Endothelial cell of umbilical vein (primary cell): Measurements from ENCODE around the gene ELAC1.

Experiments used
- CTCF ChIP-seq, 2 donors: IDR thresholded peaks; 1 replicate in 1 of 2; 2 replicates in 1 of 2; pipeline ENCODE4 v1.5.1; 2011; ENCODE audit warnings: low read length in 2 of 2, mild to moderate bottlenecking in 2 of 2, moderate library complexity in 2 of 2, control low read depth in 1 of 2, inconsistent platforms in 1 of 2, low read depth in 1 of 2; ENCODE audit not compliant: insufficient read depth in 1 of 2; ENCODE audit errors: extremely low read depth in 1 of 2
- EZH2 ChIP-seq: IDR thresholded peaks from 2 replicates; pipeline ENCODE4 v1.6.1; 2012; ENCODE audit warnings: borderline replicate concordance, low read depth, mild to moderate bottlenecking, moderate library complexity, low read length, inconsistent platforms; ENCODE audit not compliant: severe bottlenecking
- FOS ChIP-seq: IDR thresholded peaks from 2 replicates; pipeline ENCODE4 v1.6.1; 2011; ENCODE audit warnings: mild to moderate bottlenecking, low read length, moderate library complexity, borderline replicate concordance; ENCODE audit not compliant: insufficient read depth
- JUN ChIP-seq: IDR thresholded peaks from 2 replicates; pipeline ENCODE4 v1.6.1; 2011; ENCODE audit warnings: borderline replicate concordance, low read depth; ENCODE audit not compliant: insufficient read length, insufficient read depth
- MAX ChIP-seq: IDR thresholded peaks from 2 replicates; pipeline ENCODE4 v1.6.1; 2011; ENCODE audit not compliant: insufficient read depth, insufficient read length
- MYC ChIP-seq: IDR thresholded peaks from one replicate; pipeline ENCODE4 v1.6.1; 2011; ENCODE audit warnings: mild to moderate bottlenecking, low read depth, low read length
- POLR2A ChIP-seq: IDR thresholded peaks from 2 replicates; pipeline ENCODE4 v1.6.1; 2012; ENCODE audit warnings: low read depth, mild to moderate bottlenecking, control low read depth, low read length
- POLR2AphosphoS5 ChIP-seq: IDR thresholded peaks from 2 replicates; pipeline ENCODE4 v1.6.1; 2012; ENCODE audit warnings: low read depth, mild to moderate bottlenecking, control low read depth, low read length, moderate library complexity; ENCODE audit not compliant: insufficient read depth

- TF ChIP-seq POLR2A (no peak), CTCF (IDR thresholded peaks at IDR 0.05; ENCODE audit: extremely low read depth in 1 of 2, insufficient read depth in 1 of 2, low read depth in 1 of 2, low read length in 2 of 2) (no peak), MYC (no peak), POLR2AphosphoS5 (no peak), JUN (peak; percentile 41), MAX (no peak), FOS (no peak), EZH2 (no peak)
Observed at GRCh38 chr18:50961974-50962373, 5.9 kb upstream of the ELAC1 start.
